Urinary bladder (tissue), 4 donors: ENCODE data around the gene PPP1R12C. TPM values are rescaled to one million over a fixed set of nuclear protein-coding genes. Genes with fewer than 3 reads are reported as not detected.
"Not testable (repeated sequence)": the region's sequence is repeated elsewhere in the genome, so short reads cannot be mapped to it uniquely, and the experiment has no call there.

Experiments used
- DNase-seq: peaks from one replicate; pipeline ENCODE4 v3.0.0-alpha.2; 2015; ENCODE audit errors: extremely low spot score
- H3K27ac ChIP-seq: one replicate; pipeline ENCODE4 v1.5.1; 2013; ENCODE audit warnings: low read depth, mild to moderate bottlenecking, moderate library complexity
- H3K36me3 ChIP-seq: one replicate; pipeline ENCODE4 v1.6.1; 2013; ENCODE audit warnings: mild to moderate bottlenecking, moderate library complexity; ENCODE audit not compliant: insufficient read depth
- H3K4me1 ChIP-seq: one replicate; pipeline ENCODE4 v1.6.1; 2013; ENCODE audit warnings: mild to moderate bottlenecking, moderate library complexity; ENCODE audit not compliant: insufficient read depth
- H3K4me3 ChIP-seq: one replicate; pipeline ENCODE4 v1.5.1; 2013; ENCODE audit warnings: low read depth, low read length
- WGBS: extraction: QIAGEN DNeasy Blood & Tissue Kit; methylation state at CpG from one replicate; pipeline ENCODE4 v1.1.7; 2013; 5-methylcytosine and 5-hydroxymethylcytosine counted together
- polyA plus RNA-seq: library from polyadenylated mRNA; stranded (reverse); fragments of 200-250 nt; gene quantifications from one replicate; pipeline ENCODE4 v1.2.3, GENCODE V29; 2013
- total RNA-seq: library from RNA; depleted of rRNA; stranded (reverse); fragments of >200 nt; gene quantifications from one replicate; pipeline ENCODE4 v1.2.3, GENCODE V29; 2014
- donor health status: healthy with polysubstance abuse.
- donor health status: healthy.

Gene PPP1R12C
- total and polyA plus RNA-seq, 2 donors: 24.8 to 219 TPM

GRCh38 chr19:55155784-55156183, 38.3 kb upstream of the PPP1R12C start:
- not testable (repeated sequence) for H3K4me1 ChIP-seq, H3K27ac ChIP-seq, DNase-seq, H3K36me3 ChIP-seq, H3K4me3 ChIP-seq
- WGBS: 5% methylated on average over 5 of the region's 5 CpGs

GRCh38 chr19:55153652-55154264, 36.3 kb upstream of the PPP1R12C start:
- no peaks in the 10 kb centered on the region for H3K36me3 ChIP-seq
- no peak overlapping the region for H3K27ac ChIP-seq
- H3K4me3 ChIP-seq: no peak overlapping the region
- H3K4me1 ChIP-seq: no peaks in the 10 kb centered on the region
- no peak for DNase-seq
- 86% methylated on average over 12 of the region's 12 CpGs for WGBS

- Histone ChIP-seq H3K4me3 (no peak overlapping the region), H3K27ac (no peak overlapping the region), H3K4me1 (no peaks in the 10 kb centered on the region), H3K36me3 (no peaks in the 10 kb centered on the region)
- DNase-seq: no peak
Observed at GRCh38 chr19:55152017-55152416, 34.6 kb upstream of the PPP1R12C start.

- Histone ChIP-seq H3K27ac (no peak within 1 kb of the TSS), H3K4me3 (no peak within 1 kb of the TSS), H3K36me3 (no peaks in the 10 kb centered on the region), H3K4me1 (no peaks in the 10 kb centered on the region)
- WGBS: 9% methylated on average over 18 of the region's 18 CpGs
- DNase-seq: no peak
Observed at GRCh38 chr19:55149078-55150003, 31.9 kb upstream of the PPP1R12C start, which contains the start of gene TNNT1. TSS of gene TNNT1 (minus strand) at chr19:55149206. CDS start at chr19:55147157, 2,049 bp downstream.

GRCh38 chr19:55147545-55148251, 30.3 kb upstream of the PPP1R12C start:
- no peaks in the 10 kb centered on the region for H3K36me3 ChIP-seq
- no peaks in the 10 kb centered on the region for H3K4me1 ChIP-seq
- no peak overlapping the region for H3K4me3 ChIP-seq
- H3K27ac ChIP-seq: no peak overlapping the region
- WGBS: 32% methylated on average over 9 of the region's 9 CpGs
- DNase-seq: no peak

- no peaks in the 10 kb centered on the region for H3K4me1 ChIP-seq
- WGBS: 1% methylated on average over 27 of the region's 27 CpGs
- H3K4me3 ChIP-seq: no peak overlapping the region
- DNase-seq: no peak
- no peak overlapping the region for H3K27ac ChIP-seq
- no peaks in the 10 kb centered on the region for H3K36me3 ChIP-seq
Observed at GRCh38 chr19:55146705-55147273, 29.4 kb upstream of the PPP1R12C start.

GRCh38 chr19:55146078-55146704, 28.8 kb upstream of the PPP1R12C start:
- Histone ChIP-seq H3K4me3 (no peak overlapping the region), H3K27ac (no peak overlapping the region), H3K4me1 (no peaks in the 10 kb centered on the region), H3K36me3 (no peaks in the 10 kb centered on the region)
- under 1% methylated on average over 40 of the region's 41 CpGs for WGBS
- DNase-seq: no peak

- Histone ChIP-seq H3K36me3 (no peaks in the 10 kb centered on the region), H3K27ac (no peak overlapping the region), H3K4me1 (no peaks in the 10 kb centered on the region), H3K4me3 (no peak overlapping the region)
- DNase-seq: no peak
- WGBS: 26% methylated on average over 3 of the region's 3 CpGs
Observed at GRCh38 chr19:55145232-55145631, 27.8 kb upstream of the PPP1R12C start.

GRCh38 chr19:55141696-55142095, 24.3 kb upstream of the PPP1R12C start:
- Histone ChIP-seq H3K4me3 (no peak overlapping the region), H3K27ac (no peak overlapping the region), H3K36me3 (no peaks in the 10 kb centered on the region), H3K4me1 (no peaks in the 10 kb centered on the region)
- DNase-seq: no peak
- WGBS: 25% methylated on average over 21 of the region's 21 CpGs

- H3K27ac ChIP-seq: no peak overlapping the region
- DNase-seq: no peak
- H3K4me3 ChIP-seq: no peak overlapping the region
- H3K4me1 ChIP-seq: no peaks in the 10 kb centered on the region
- H3K36me3 ChIP-seq: no peaks in the 10 kb centered on the region
- 37% methylated on average over 9 of the region's 9 CpGs for WGBS
Observed at GRCh38 chr19:55137915-55138314, 20.5 kb upstream of the PPP1R12C start.

- H3K36me3 ChIP-seq: no peaks in the 10 kb centered on the region
- H3K4me3 ChIP-seq: no peak overlapping the region
- no peak overlapping the region for H3K27ac ChIP-seq
- WGBS: 75% methylated on average over 17 of the region's 17 CpGs
- H3K4me1 ChIP-seq: no peaks in the 10 kb centered on the region
- DNase-seq: no peak
Observed at GRCh38 chr19:55136399-55137102, 19.1 kb upstream of the PPP1R12C start.

- Histone ChIP-seq H3K27ac (no peak overlapping the region), H3K36me3 (no peaks in the 10 kb centered on the region), H3K4me1 (no peaks in the 10 kb centered on the region), H3K4me3 (no peak overlapping the region)
- WGBS: 5% methylated on average over 2 of the region's 3 CpGs
- DNase-seq: no peak
Observed at GRCh38 chr19:55134736-55135135, 17.3 kb upstream of the PPP1R12C start.
